CD4-positive, alpha-beta T cell (primary cell): ENCODE results near the gene SZT2. TPM values are rescaled to one million over a fixed set of nuclear protein-coding genes. Genes with fewer than 3 reads are reported as not detected.
"Not testable (repeated sequence)": the region's sequence is repeated elsewhere in the genome, so short reads cannot be mapped to it uniquely, and the experiment has no call there.

Source experiments
- ATAC-seq: fragments of 200-7000 bp; cut with Tn5 transposase; one replicate; pipeline ENCODE4 v1.10.0; 2022; ENCODE audit warnings: mild to moderate bottlenecking; ENCODE audit not compliant: poor library complexity
- CTCF ChIA-PET: fragments of 350-600 bp; sonication (Branson Sonifier 250); formaldehyde crosslinking; loops from one replicate; lab custom pipeline; 2021; ENCODE audit warnings: antibody characterized with exemption, inconsistent platforms; lab: Charles Lee
- POLR2A ChIA-PET: fragments of 350-600 bp; sonication (Branson Sonifier 250); formaldehyde crosslinking; loops from one replicate; lab custom pipeline; 2021; ENCODE audit warnings: antibody characterized with exemption, inconsistent platforms; lab: Charles Lee
- DNase-seq, 14 experiments: peaks; one replicate each; pipeline ENCODE4 v3.0.0-alpha.2; 2013 to 2020; ENCODE audit warnings: mixed read lengths in 2 of 14
- H3K27ac ChIP-seq, 2 donors: one replicate each; pipeline versions ENCODE4 v1.5.1 to v1.7.0; 2013; ENCODE audit warnings: low read length in 2 of 2, low read depth in 1 of 2, mild to moderate bottlenecking in 1 of 2
- H3K27me3 ChIP-seq, 2 experiments: 1 replicate in 1 of 2; 2 replicates in 1 of 2; pipeline versions ENCODE4 v1.6.1 to v1.7.0; 2013; ENCODE audit warnings: low read length in 2 of 2, control low read depth in 1 of 2, mild to moderate bottlenecking in 1 of 2, moderate library complexity in 1 of 2; ENCODE audit not compliant: insufficient read depth in 2 of 2, control insufficient read depth in 1 of 2
- H3K36me3 ChIP-seq: one replicate; pipeline ENCODE4 v1.6.1; 2013; ENCODE audit warnings: low read length, control low read depth; ENCODE audit not compliant: insufficient read depth
- H3K4me1 ChIP-seq: one replicate; pipeline ENCODE4 v1.6.1; 2013; ENCODE audit warnings: low read length, control low read depth; ENCODE audit not compliant: insufficient read depth
- H3K4me3 ChIP-seq: one replicate; pipeline ENCODE4 v1.5.1; 2013; ENCODE audit warnings: mild to moderate bottlenecking, low read length, moderate library complexity
- H3K9me3 ChIP-seq, 2 experiments: 1 replicate in 1 of 2; 2 replicates in 1 of 2; pipeline versions ENCODE4 v1.6.1 to v1.7.0; 2013; ENCODE audit warnings: low read length in 2 of 2, mild to moderate bottlenecking in 2 of 2, control low read depth in 1 of 2, moderate library complexity in 1 of 2; ENCODE audit not compliant: control insufficient read depth in 1 of 2, insufficient read depth in 1 of 2
- H3K27ac Mint-ChIP-seq: one replicate; pipeline ENCODE4 v1.8.0; 2020; ENCODE audit warnings: mixed read lengths
- H3K27me3 Mint-ChIP-seq: one replicate; pipeline ENCODE4 v1.8.0; 2021; ENCODE audit warnings: mixed read lengths
- H3K36me3 Mint-ChIP-seq: one replicate; pipeline ENCODE4 v1.8.0; 2021; ENCODE audit warnings: low read depth, mixed read lengths
- H3K4me1 Mint-ChIP-seq: one replicate; pipeline ENCODE4 v1.8.0; 2021; ENCODE audit warnings: low read depth, mixed read lengths
- H3K4me3 Mint-ChIP-seq: one replicate; pipeline ENCODE4 v1.8.0; 2020; ENCODE audit warnings: mild to moderate bottlenecking, mixed read lengths
- H3K9me3 Mint-ChIP-seq: one replicate; pipeline ENCODE4 v1.8.0; 2020; ENCODE audit warnings: mixed read lengths
- intact Hi-C, 2 experiments: fragments of 100-400 bp; cut with DNase I in 1 of 2; cut with micrococcal nuclease in 1 of 2; formaldehyde crosslinking; loops; one replicate each; pipeline versions ENCODE4 v1.15.1 to v1.9.0; 2023 to 2025; cut with DNase I, micrococcal nuclease
- total RNA-seq, 174 experiments: library from RNA in 2 of 174; stranded (reverse) in 2 of 174; gene quantifications; one replicate each; pipeline ENCODE4 v1.2.3 and lab custom pipeline; 2021 to 2026
- TF ChIP-seq, protein P1 (sequence below): fragments of 200-600 bp; IDR thresholded peaks from one replicate; pipeline ENCODE4 v1.8.0; 2022; ENCODE audit warnings: antibody characterized with exemption, mild to moderate bottlenecking

Gene SZT2
- total RNA-seq, 2 experiments from 2014 or later: 69.7 to 72.5 TPM

DNA sequence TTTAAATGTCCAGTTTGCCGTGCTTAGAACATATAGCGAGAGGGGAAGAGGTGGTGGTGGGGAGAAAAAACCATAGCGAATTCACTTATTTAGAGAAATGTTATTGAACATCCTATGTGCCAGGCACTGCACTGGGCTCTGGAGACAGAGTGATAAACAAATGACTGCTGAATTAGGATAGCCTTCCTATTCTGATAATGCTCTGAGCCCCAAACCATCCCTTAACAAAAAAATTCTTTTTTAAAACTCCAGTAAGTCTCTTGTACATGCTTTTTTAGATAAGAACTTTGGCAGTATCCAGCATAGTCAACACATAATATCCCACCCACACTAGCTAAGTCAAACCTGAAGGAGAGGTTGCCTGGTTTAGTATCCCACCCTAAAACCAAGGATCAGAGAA lies 8.5 kb downstream of the SZT2 start:
- TF ChIP-seq, protein P1, sequence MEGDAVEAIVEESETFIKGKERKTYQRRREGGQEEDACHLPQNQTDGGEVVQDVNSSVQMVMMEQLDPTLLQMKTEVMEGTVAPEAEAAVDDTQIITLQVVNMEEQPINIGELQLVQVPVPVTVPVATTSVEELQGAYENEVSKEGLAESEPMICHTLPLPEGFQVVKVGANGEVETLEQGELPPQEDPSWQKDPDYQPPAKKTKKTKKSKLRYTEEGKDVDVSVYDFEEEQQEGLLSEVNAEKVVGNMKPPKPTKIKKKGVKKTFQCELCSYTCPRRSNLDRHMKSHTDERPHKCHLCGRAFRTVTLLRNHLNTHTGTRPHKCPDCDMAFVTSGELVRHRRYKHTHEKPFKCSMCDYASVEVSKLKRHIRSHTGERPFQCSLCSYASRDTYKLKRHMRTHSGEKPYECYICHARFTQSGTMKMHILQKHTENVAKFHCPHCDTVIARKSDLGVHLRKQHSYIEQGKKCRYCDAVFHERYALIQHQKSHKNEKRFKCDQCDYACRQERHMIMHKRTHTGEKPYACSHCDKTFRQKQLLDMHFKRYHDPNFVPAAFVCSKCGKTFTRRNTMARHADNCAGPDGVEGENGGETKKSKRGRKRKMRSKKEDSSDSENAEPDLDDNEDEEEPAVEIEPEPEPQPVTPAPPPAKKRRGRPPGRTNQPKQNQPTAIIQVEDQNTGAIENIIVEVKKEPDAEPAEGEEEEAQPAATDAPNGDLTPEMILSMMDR: no peak
- Mint-ChIP-seq H3K9me3 (no peaks in the 10 kb centered on the region), H3K4me3 (no peak overlapping the region), H3K36me3 (peaks cover 48% of the 10 kb centered on the region), H3K27me3 (no peaks in the 10 kb centered on the region), H3K4me1 (peaks cover 37% of the 10 kb centered on the region), H3K27ac (no peak overlapping the region)
- ChIA-PET POLR2A (no interaction called here), CTCF (no interaction called here)
- H3K27ac ChIP-seq: no peak overlapping the region
- peaks cover 9% of the 10 kb centered on the region for H3K36me3 ChIP-seq
- H3K4me1 ChIP-seq: no peaks in the 10 kb centered on the region
- ATAC-seq: no peak
- no peak overlapping the region for H3K4me3 ChIP-seq
- H3K9me3 ChIP-seq: no peaks in the 10 kb centered on the region
- intact Hi-C loops: no loop called here
- H3K27me3 ChIP-seq: no peaks in the 10 kb centered on the region
- DNase-seq: no peak

DNA sequence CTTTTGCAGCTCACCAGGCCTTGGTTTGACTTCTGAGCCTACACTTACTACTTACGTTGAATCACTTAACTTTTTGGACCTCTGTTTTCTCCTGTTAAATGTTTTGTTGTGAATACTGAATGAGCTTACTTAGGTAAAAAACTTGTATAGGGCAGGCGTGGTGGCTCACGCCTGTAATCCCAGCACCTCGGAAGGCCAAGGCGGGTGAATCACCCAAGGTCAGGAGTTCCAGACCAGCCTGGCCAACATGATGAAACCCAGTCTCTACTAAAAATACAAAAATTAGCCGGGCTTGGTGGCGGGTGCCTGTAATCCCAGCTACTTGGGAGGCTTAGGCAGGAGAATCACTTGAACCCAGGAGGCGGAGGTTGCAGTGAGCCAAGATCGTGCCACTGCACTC lies 10.7 kb downstream of the SZT2 start:
- H3K4me1 ChIP-seq, H3K27me3 Mint-ChIP-seq, H3K4me3 Mint-ChIP-seq, H3K9me3 ChIP-seq, H3K27me3 ChIP-seq, DNase-seq, H3K27ac ChIP-seq, CTCF ChIA-PET, H3K9me3 Mint-ChIP-seq, POLR2A ChIA-PET, ATAC-seq, intact Hi-C loops, H3K4me3 ChIP-seq, H3K27ac Mint-ChIP-seq: not testable (repeated sequence)
- Mint-ChIP-seq H3K36me3 (peaks cover 60% of the 10 kb centered on the region), H3K4me1 (peaks cover 29% of the 10 kb centered on the region)
- H3K36me3 ChIP-seq: peaks cover 25% of the 10 kb centered on the region

DNA sequence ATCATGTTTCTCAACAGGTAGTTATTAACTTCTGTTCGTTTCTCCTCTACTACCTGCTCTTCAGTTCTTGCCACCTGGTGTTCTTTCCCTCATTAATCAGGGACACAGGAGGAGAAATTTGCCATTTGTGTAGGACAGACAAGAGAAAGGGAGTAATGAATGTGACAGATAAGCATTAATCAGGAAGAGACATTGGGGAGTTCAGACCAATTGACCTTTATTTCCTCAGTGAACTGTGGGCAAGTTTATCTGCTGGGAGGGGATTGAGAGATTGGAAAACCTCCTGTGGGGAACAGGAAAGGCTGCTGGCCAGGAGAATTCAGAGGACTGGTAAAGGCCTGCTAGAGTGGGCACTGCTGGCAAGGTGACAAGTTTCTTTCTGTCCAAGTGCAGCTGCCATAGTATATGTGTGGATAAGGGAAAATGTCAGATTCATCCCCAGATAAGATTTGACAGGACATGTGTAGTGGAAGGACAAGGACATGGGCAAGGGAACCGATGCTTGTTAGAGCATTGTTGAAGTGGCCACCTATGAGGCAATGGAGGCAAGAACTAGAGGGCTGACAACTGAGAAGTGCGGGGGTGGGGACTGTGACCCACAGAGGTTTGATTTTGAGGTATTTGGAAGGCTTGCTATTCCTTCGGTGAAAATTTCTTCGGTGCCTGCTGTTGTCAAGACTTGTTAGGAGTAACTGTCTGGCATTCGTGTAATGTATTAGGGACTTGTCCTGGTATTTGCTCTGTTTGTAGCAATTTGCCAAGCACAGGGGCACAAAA lies 12.6 kb downstream of the SZT2 start:
- no peaks in the 10 kb centered on the region for H3K9me3 Mint-ChIP-seq
- intact Hi-C loops: no loop called here
- TF ChIP-seq, protein P1: no peak
- POLR2A ChIA-PET: no interaction called here
- no peak overlapping the region for H3K27ac Mint-ChIP-seq
- H3K27ac ChIP-seq: no peak overlapping the region
- H3K4me3 Mint-ChIP-seq: no peak overlapping the region
- H3K27me3 ChIP-seq: no peaks in the 10 kb centered on the region
- H3K36me3 Mint-ChIP-seq: peaks cover 61% of the 10 kb centered on the region
- no peaks in the 10 kb centered on the region for H3K27me3 Mint-ChIP-seq
- peaks cover 44% of the 10 kb centered on the region for H3K36me3 ChIP-seq
- ATAC-seq: no peak
- H3K4me3 ChIP-seq: no peak overlapping the region
- no peak for DNase-seq
- H3K4me1 Mint-ChIP-seq: peaks cover 15% of the 10 kb centered on the region
- H3K9me3 ChIP-seq: no peaks in the 10 kb centered on the region
- no peaks in the 10 kb centered on the region for H3K4me1 ChIP-seq
- CTCF ChIA-PET: no interaction called here

DNA sequence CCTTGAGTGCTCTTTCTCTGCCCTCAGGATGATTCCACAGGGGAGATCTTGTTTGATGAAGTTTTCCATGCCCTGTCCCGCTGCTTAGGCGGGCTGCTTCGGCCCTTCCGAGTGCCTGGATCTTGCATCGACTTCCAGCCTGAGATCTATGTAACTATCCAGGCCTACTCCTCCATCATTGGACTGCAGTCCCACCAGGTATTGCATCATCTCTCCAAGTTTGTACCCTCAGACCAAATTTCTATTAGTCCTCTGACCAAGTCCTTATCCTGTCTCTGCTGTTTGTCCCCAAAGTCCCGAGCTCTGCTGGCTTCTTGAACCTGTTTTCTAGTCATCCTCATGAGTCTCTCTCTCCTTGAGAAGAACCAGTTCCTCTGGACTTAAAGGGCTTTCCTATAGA lies 14.7 kb downstream of the SZT2 start:
- no peaks in the 10 kb centered on the region for H3K4me1 ChIP-seq
- intact Hi-C loops: no loop called here
- H3K27ac ChIP-seq: no peak overlapping the region
- H3K27me3 ChIP-seq: no peaks in the 10 kb centered on the region
- Mint-ChIP-seq H3K27ac (no peak overlapping the region), H3K9me3 (no peaks in the 10 kb centered on the region), H3K36me3 (peaks cover 72% of the 10 kb centered on the region), H3K4me1 (peaks cover 5% of the 10 kb centered on the region), H3K4me3 (no peak overlapping the region), H3K27me3 (no peaks in the 10 kb centered on the region)
- no peak for ATAC-seq
- no peak for DNase-seq
- ChIA-PET CTCF (no interaction called here), POLR2A (no interaction called here)
- H3K9me3 ChIP-seq: no peaks in the 10 kb centered on the region
- peaks cover 59% of the 10 kb centered on the region for H3K36me3 ChIP-seq
- TF ChIP-seq, protein P1: no peak
- no peak overlapping the region for H3K4me3 ChIP-seq
